ENCODE results near the gene PRUNE2. TPM values are rescaled to one million over a fixed set of nuclear protein-coding genes. Genes with fewer than 3 reads are reported as not detected.

Gene PRUNE2
- total RNA-seq, 4 donors from 2014 or later, result 3.6 to 16.2 (median 6.4) TPM

DNA sequence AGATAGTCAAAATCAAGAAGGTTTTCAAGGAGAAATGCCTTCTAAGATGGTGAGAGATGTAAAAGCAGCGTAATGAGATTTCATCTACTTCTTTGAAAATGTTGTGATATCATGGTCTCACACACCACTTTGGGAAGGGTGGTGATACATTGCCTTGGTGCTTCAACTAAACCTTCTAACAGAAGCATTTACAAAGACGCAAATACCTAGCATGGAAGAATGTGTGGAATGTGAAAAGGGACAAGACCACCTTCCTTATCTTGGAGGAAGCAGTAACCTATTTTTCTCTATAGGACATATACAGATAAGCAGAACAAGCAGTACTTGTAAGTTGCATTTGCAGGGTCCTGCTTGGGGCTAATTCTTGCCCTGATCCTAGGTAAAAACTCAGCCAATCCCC is 102.8 kb downstream of the PRUNE2 start:
- Histone ChIP-seq H3K4me1 (no peaks in the 10 kb centered on the region), H3K36me3 (no peaks in the 10 kb centered on the region), H3K4me3 (no peak overlapping the region), H3K27me3 (peaks cover 3% of the 10 kb centered on the region), H3K27ac (no peak overlapping the region), H3K9me3 (no peaks in the 10 kb centered on the region)
- no peak for TF ChIP-seq POLR2A (IDR thresholded peaks at IDR 0.05)
- no peak for TF ChIP-seq CTCF (IDR thresholded peaks at IDR 0.05)
- no peak for TF ChIP-seq POLR2AphosphoS5 (IDR thresholded peaks at IDR 0.05)
- no peak for TF ChIP-seq EP300 (IDR thresholded peaks at IDR 0.05)
- 84% methylated on average over 2 of the region's 2 CpGs for WGBS
- no peak for DNase-seq (ENCODE audit: low spot score in 2 of 2)

DNA sequence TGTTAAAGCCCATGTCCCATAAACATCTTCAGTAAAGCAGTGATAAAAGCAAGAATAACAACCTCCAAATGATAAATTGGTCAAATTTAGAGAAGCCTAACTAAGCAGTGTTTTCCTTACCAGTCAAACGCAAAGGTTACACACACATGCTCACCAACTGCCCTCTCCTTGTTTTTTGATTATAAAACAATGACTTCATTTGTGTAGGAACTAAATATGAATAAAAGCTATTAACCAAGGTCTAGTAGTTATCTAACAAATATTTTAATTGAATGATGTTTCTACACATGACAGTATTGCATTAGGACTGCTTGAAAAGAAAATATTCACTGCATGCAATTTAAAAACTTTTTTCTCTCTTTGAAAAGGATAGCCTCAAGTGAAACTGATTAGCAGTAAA is 105.0 kb downstream of the PRUNE2 start:
- TF ChIP-seq POLR2A (IDR thresholded peaks at IDR 0.05), result no peak
- no peak for TF ChIP-seq CTCF (IDR thresholded peaks at IDR 0.05)
- no peak for TF ChIP-seq POLR2AphosphoS5 (IDR thresholded peaks at IDR 0.05)
- no peak for TF ChIP-seq EP300 (IDR thresholded peaks at IDR 0.05)
- Histone ChIP-seq H3K36me3 (no peaks in the 10 kb centered on the region), H3K27me3 (no peaks in the 10 kb centered on the region), H3K4me3 (no peak overlapping the region), H3K9me3 (no peaks in the 10 kb centered on the region), H3K27ac (no peak overlapping the region), H3K4me1 (no peaks in the 10 kb centered on the region)
- WGBS, result 77% methylated on average over 1 of the region's 1 CpG
- no peak for DNase-seq (ENCODE audit: low spot score in 2 of 2)

- H3K36me3 ChIP-seq, result no peaks in the 10 kb centered on the region
- no peak overlapping the region for H3K27ac ChIP-seq
- DNase-seq (ENCODE audit: low spot score in 2 of 2), result no peak
- no peaks in the 10 kb centered on the region for H3K9me3 ChIP-seq
- H3K4me3 ChIP-seq, result no peak overlapping the region
- 65% methylated on average over 1 of the region's 1 CpG for WGBS
- no peaks in the 10 kb centered on the region for H3K27me3 ChIP-seq
- no peaks in the 10 kb centered on the region for H3K4me1 ChIP-seq
- no peak for TF ChIP-seq EP300 (IDR thresholded peaks at IDR 0.05)
- no peak for TF ChIP-seq CTCF (IDR thresholded peaks at IDR 0.05)
- no peak for TF ChIP-seq POLR2AphosphoS5 (IDR thresholded peaks at IDR 0.05)
- no peak for TF ChIP-seq POLR2A (IDR thresholded peaks at IDR 0.05)
Observed at GRCh38 chr9:76799473-76799872, 106.4 kb downstream of the PRUNE2 start.

DNA sequence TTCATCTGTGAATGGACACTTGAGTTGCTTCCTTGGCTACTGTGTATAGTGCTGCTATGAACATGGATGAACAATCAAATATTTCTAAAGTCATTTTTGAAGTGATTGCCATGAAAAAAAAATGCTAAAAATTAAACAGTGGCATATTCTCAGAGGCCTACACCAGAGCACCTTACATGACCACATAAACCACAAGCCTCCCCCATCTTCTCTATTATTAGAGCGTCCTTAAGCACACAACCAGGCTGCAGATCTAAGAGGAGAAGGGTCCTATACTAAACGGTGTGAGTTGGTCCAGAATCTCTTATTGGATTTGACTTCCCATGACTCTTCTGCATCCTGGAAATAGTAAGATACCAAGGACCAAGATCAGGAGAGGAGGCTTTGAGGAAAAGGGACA is 107.4 kb downstream of the PRUNE2 start:
- no peaks in the 10 kb centered on the region for H3K4me1 ChIP-seq
- TF ChIP-seq POLR2A (IDR thresholded peaks at IDR 0.05) (no peak), POLR2AphosphoS5 (IDR thresholded peaks at IDR 0.05) (no peak), CTCF (IDR thresholded peaks at IDR 0.05) (no peak), EP300 (IDR thresholded peaks at IDR 0.05) (no peak)
- no peaks in the 10 kb centered on the region for H3K9me3 ChIP-seq
- WGBS, result 74% methylated on average over 2 of the region's 2 CpGs
- no peaks in the 10 kb centered on the region for H3K36me3 ChIP-seq
- no peak for DNase-seq (ENCODE audit: low spot score in 2 of 2)
- no peak overlapping the region for H3K4me3 ChIP-seq
- no peak overlapping the region for H3K27ac ChIP-seq
- H3K27me3 ChIP-seq, result no peaks in the 10 kb centered on the region

DNA sequence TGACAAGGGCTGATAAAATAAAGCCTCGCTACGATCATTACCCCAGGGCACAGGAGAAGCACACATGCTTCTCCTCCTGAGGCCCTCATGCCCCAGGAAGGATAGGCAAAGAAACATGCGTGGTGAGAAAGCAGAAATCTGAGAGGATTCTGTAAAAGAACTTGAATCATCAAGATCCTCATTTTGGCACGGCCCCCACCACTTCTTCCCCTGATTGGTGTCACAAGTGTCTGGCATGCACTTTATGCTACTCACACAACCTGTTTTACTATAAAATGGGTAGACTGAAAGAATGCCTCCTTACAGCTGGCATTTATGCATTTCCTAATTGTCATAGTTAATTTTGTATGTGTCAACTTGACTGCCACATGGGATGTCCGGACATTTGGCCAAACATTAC is 109.6 kb downstream of the PRUNE2 start:
- TF ChIP-seq EP300 (IDR thresholded peaks at IDR 0.05) (no peak), POLR2AphosphoS5 (IDR thresholded peaks at IDR 0.05) (no peak), CTCF (IDR thresholded peaks at IDR 0.05) (no peak), POLR2A (IDR thresholded peaks at IDR 0.05) (no peak)
- Histone ChIP-seq H3K9me3 (no peaks in the 10 kb centered on the region), H3K27ac (no peak overlapping the region), H3K4me3 (no peak overlapping the region), H3K4me1 (no peaks in the 10 kb centered on the region), H3K36me3 (no peaks in the 10 kb centered on the region), H3K27me3 (no peaks in the 10 kb centered on the region)
- no peak for DNase-seq (ENCODE audit: low spot score in 2 of 2)
- WGBS, result 68% methylated on average over 5 of the region's 5 CpGs
